KMS-11 (cell line): ENCODE data around the gene EIF4G1.

Experiments used
- H2AFZ ChIP-seq: fragments of 200-600 bp; sonication (generic); 2 replicates; pipeline ENCODE4 v1.6.1; 2016; ENCODE audit warnings: antibody characterized with exemption, mixed run types, low read depth
- H3K27ac ChIP-seq: fragments of 200-600 bp; sonication (generic); 2 replicates; pipeline ENCODE4 v1.6.1; 2016; ENCODE audit warnings: mild to moderate bottlenecking, mixed run types
- H3K27me3 ChIP-seq: fragments of 200-600 bp; sonication (generic); 2 replicates; pipeline ENCODE4 v1.6.1; 2017; ENCODE audit warnings: mild to moderate bottlenecking, low read depth, mixed run types, moderate library complexity; ENCODE audit not compliant: insufficient read depth
- H3K36me3 ChIP-seq: fragments of 200-600 bp; sonication (generic); 2 replicates; pipeline ENCODE4 v1.6.1; 2017; ENCODE audit warnings: mild to moderate bottlenecking, mixed run types; ENCODE audit not compliant: insufficient read depth
- H3K4me1 ChIP-seq: fragments of 200-600 bp; sonication (generic); 2 replicates; pipeline ENCODE4 v1.6.1; 2016; ENCODE audit warnings: mild to moderate bottlenecking, low read depth, mixed run types; ENCODE audit not compliant: poor library complexity, severe bottlenecking
- H3K4me2 ChIP-seq: fragments of 200-600 bp; sonication (generic); 2 replicates; pipeline ENCODE4 v1.7.0; 2016; ENCODE audit warnings: mild to moderate bottlenecking, mixed run types
- H3K4me3 ChIP-seq: fragments of 200-600 bp; sonication (generic); IDR thresholded peaks from 2 replicates; pipeline ENCODE4 v1.6.1; 2017; ENCODE audit warnings: low read depth, low read length, mixed read lengths; ENCODE audit not compliant: insufficient read depth
- H3K79me2 ChIP-seq: fragments of 200-600 bp; sonication (generic); 2 replicates; pipeline ENCODE4 v1.6.1; 2016; ENCODE audit warnings: low read depth, mixed run types; ENCODE audit not compliant: insufficient read depth
- H3K9ac ChIP-seq: fragments of 200-600 bp; sonication (generic); 2 replicates; pipeline ENCODE4 v1.6.1; 2016; ENCODE audit warnings: mild to moderate bottlenecking, mixed run types
- H4K20me1 ChIP-seq: fragments of 200-600 bp; sonication (generic); 2 replicates; pipeline ENCODE4 v1.6.1; 2016; ENCODE audit warnings: mild to moderate bottlenecking, mixed run types; ENCODE audit not compliant: insufficient read depth
- CTCF ChIP-seq: fragments of 200-600 bp; sonication (generic); conservative IDR thresholded peaks from 2 replicates; pipeline ENCODE4 v1.6.1; 2017; ENCODE audit warnings: low read depth, mild to moderate bottlenecking, antibody characterized with exemption, low read length, moderate library complexity, mixed read lengths

EIF4G1 gene

GRCh38 chr3:184366619-184367289 lies 52.3 kb downstream of the EIF4G1 start:
- no peak overlapping the region for H3K9ac ChIP-seq
- no peaks in the 10 kb centered on the region for H4K20me1 ChIP-seq
- no peak overlapping the region for H3K4me2 ChIP-seq
- no peak overlapping the region for H2AFZ ChIP-seq
- H3K27me3 ChIP-seq = no peaks in the 10 kb centered on the region
- peaks cover 19% of the 10 kb centered on the region for H3K79me2 ChIP-seq
- H3K27ac ChIP-seq = no peak overlapping the region
- no peak overlapping the region for H3K4me3 ChIP-seq
- H3K36me3 ChIP-seq = peaks cover 5% of the 10 kb centered on the region; the same call in 1 of the 2 replicates
- TF ChIP-seq CTCF = no peak
- H3K4me1 ChIP-seq = peaks cover 15% of the 10 kb centered on the region

GRCh38 chr3:184368116-184368515 lies 53.7 kb downstream of the EIF4G1 start:
- Histone ChIP-seq H3K79me2 (peaks cover 19% of the 10 kb centered on the region), H3K4me1 (peaks cover 16% of the 10 kb centered on the region), H3K36me3 (peaks cover 5% of the 10 kb centered on the region; the same call in 1 of the 2 replicates), H3K27ac (no peak overlapping the region), H3K9ac (no peak overlapping the region), H3K27me3 (peaks cover 4% of the 10 kb centered on the region; the same call in 1 of the 2 replicates), H3K4me2 (no peak overlapping the region), H2AFZ (no peak overlapping the region), H4K20me1 (no peaks in the 10 kb centered on the region), H3K4me3 (no peak overlapping the region)
- TF ChIP-seq CTCF = no peak

GRCh38 chr3:184368586-184369183 lies 54.3 kb downstream of the EIF4G1 start:
- Histone ChIP-seq H3K4me3 (no peak overlapping the region), H3K36me3 (peaks cover 5% of the 10 kb centered on the region; the same call in 1 of the 2 replicates), H3K27ac (no peak overlapping the region), H4K20me1 (no peaks in the 10 kb centered on the region), H3K79me2 (peaks cover 16% of the 10 kb centered on the region), H3K4me2 (no peak overlapping the region), H2AFZ (no peak overlapping the region), H3K4me1 (peaks cover 16% of the 10 kb centered on the region), H3K9ac (no peak overlapping the region), H3K27me3 (peaks cover 8% of the 10 kb centered on the region; the same call in 1 of the 2 replicates)
- TF ChIP-seq CTCF = no peak

- H3K4me3 ChIP-seq = no peak overlapping the region
- H3K79me2 ChIP-seq = no peaks in the 10 kb centered on the region
- H3K27me3 ChIP-seq = peaks cover 28% of the 10 kb centered on the region
- H4K20me1 ChIP-seq = no peaks in the 10 kb centered on the region
- TF ChIP-seq CTCF = peak; percentile 92
- no peak overlapping the region for H3K9ac ChIP-seq
- no peak overlapping the region for H3K4me2 ChIP-seq
- no peak overlapping the region for H3K27ac ChIP-seq
- H3K36me3 ChIP-seq = no peaks in the 10 kb centered on the region
- peaks cover 8% of the 10 kb centered on the region for H3K4me1 ChIP-seq
- H2AFZ ChIP-seq = no peak overlapping the region
These were observed 57.2 kb downstream of the EIF4G1 start for GRCh38 chr3:184371570-184372018.
